Nucleus accumbens (tissue), 56 donors: ENCODE results near the gene MID2.
"Not testable (repeated sequence)": the region's sequence is repeated elsewhere in the genome, so short reads cannot be mapped to it uniquely, and the experiment has no call there.

Source experiments
- DNase-seq, 56 donors: peaks; one replicate each; lab custom pipeline; 2025; lab: John Stamatoyannopoulos, UW

Gene MID2

DNA sequence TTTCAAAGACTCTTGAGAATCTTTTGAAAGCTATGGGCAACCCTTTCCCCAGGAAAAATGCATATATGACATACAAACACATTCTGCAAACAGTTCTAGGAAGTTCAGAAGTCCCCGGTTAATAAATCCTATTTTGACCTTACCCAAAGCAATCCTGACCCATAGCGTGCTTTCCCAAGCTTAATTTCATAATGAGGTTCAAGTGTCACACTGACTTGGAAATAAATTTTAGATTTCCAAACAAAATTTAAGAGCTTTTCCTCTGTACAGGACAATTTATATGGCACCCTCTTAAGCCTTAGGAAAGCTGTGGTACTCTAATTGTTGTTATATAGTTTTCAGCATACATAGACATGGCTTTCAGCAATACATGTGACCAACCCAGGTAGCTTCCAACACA, 11.3 kb downstream of the MID2 start:
- DNase-seq: no peak

GRCh38 chrX:107840971-107841370, 15.3 kb downstream of the MID2 start:
- no peak for DNase-seq

DNA sequence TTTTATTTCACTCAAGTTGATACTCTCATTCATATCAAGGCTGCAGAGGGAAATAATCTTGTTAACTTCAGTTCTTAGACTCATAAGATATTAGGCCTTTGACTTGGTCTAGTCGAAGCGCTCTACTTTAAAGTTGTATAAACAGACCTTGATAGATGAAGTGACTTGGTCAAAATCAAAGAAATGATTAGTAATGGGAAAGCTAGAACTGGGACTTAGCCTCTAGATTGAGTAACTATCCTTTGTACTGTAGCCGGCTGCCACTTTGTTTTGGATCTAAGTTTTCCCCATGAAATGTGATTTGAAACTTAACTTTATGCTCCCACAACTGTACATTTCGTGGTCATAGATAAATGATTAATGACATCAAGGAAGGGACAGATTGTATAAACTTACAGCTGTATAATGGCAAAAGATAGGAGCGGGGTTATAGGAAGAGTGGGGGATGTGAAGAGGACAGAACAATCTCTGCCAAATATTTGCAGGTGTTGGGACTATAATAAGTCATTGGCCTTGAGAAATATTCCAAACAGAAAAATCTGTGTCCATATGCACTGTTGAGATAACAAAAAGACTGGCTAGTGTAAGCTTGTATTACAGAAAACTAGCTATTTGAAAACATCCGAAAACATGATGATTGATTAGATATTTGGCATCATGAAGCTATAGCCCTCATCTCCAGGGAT, 17.2 kb downstream of the MID2 start:
- DNase-seq: no peak

DNA sequence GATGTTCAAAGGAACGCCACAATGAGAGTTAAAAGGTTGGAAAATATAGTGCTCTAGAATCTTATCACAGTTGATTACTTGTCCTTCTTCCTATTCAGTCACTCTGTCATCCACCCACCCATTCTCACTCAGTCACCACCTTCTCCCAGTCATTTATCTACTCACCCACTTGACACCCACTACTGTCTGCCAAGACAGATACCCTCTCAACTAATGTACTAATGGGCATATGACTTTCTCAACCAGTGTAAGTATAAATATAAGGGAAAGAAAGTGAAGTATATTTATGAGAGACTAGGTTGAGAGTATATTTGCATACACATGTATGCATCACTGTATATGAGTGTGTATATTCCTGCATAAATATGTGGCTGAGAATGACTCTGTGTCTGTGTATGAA, 20.0 kb downstream of the MID2 start:
- no peak for DNase-seq

GRCh38 chrX:107848591-107848990, 22.9 kb downstream of the MID2 start:
- DNase-seq: no peak

GRCh38 chrX:107849747-107850421, 24.2 kb downstream of the MID2 start:
- DNase-seq: no peak

DNA sequence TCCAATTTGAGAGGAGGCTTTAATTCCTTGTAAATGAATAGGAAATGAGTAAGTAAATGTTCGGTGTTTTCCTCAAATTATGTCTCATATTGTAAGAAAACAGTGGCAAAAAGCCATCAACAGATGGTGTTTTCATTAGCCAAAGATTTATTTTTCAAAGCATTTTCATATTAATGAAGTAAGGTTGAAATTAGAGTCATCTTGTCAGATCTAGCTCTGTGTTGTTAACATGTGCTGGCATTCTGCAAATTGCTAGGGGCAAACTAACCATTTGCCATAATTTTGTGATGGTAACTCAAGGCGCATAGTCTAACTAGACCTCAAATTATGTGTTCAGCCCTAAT, 24.7 kb downstream of the MID2 start:
- no peak for DNase-seq

DNA sequence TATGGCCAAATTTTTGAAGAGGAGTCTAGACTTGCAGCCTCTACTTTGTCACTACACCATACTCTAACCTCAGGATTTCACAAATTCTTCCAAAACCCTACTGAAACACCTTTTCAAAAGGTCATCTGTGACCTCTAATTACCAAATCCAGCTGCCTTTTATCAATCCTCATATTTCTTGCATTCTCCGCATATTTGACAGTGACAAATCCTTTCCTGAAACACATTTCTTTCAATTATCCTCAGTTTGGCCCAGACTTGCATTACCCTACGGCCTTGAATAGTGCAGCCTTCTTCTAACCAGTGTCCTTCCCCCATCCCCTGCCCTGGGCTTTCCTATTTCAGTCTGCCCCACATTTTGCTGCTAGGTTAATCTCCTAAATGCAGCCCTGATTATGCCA, 25.5 kb downstream of the MID2 start:
- no peak for DNase-seq

GRCh38 chrX:107851665-107852064, 26.0 kb downstream of the MID2 start:
- not testable (repeated sequence) for DNase-seq

GRCh38 chrX:107856289-107856688, 30.6 kb downstream of the MID2 start:
- DNase-seq: no peak

DNA sequence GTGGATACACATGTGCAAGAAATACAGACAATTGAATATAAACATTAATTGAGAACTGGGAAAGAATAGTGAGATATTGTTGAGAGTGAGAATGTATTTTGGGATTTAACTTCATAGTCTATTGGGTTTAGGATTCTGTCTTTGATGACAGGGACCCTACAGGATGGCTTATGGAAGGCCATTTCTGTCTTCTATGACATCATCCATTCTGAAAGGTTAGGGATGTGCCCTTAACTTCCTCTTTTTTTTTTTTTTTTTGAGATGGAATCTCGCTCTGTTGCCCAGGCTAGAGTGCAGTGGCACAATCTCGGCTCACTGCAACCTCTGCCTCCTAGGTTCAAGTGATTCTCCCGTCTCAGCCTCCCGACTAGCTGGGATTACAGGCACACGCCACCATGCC, 31.4 kb downstream of the MID2 start:
- not testable (repeated sequence) for DNase-seq

DNA sequence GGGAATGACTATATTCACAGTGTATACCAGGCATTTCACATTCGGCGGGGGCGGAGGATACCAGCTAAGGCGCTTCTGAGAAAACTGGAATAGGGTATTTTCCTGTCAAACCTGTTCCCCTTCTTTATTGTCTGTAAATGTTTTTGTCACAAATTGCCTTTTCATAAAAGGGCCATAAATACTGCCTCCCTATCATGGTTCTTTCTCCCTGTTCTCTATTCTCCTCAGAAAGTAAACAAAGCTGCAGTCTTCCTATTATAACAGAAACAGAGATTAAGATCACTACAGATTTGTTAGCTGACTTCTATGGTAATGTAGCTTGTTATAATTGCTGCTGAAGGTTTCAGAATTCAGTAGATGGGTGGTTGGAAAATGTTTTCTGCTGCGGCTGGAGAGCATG, 32.2 kb downstream of the MID2 start:
- no peak for DNase-seq

- no peak for DNase-seq
These were observed 35.4 kb downstream of the MID2 start for GRCh38 chrX:107861056-107861455.

GRCh38 chrX:107871136-107871535, 45.5 kb downstream of the MID2 start:
- DNase-seq: no peak

GRCh38 chrX:107878106-107878505, 52.4 kb downstream of the MID2 start:
- DNase-seq: no peak

DNA sequence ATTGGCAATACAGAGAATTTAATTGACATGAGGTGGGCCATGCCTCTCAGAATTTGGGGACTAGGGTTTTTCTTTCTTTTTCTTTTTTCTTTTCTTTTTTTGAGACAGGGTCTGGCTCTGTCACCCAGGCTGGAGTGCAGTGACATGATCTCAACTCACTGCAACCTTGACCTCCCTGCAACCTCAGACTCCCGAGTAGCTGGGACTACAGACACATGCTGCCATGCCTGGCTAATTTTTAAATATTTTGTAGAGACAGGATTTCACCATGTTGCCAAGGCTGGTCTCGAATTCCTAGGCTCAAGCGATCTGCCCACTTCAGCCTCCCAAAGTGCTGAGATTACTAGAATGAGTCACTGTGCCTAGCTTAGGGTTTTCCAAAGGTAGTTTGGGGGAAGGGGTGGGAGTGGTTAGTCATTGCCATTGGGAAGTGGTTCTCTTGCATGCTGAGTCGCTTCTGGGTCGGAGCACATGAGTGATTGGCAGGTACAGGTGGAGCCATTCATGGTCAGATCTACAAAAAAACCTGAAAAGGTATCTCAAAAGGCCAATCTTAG, 54.5 kb downstream of the MID2 start:
- no peak for DNase-seq

DNA sequence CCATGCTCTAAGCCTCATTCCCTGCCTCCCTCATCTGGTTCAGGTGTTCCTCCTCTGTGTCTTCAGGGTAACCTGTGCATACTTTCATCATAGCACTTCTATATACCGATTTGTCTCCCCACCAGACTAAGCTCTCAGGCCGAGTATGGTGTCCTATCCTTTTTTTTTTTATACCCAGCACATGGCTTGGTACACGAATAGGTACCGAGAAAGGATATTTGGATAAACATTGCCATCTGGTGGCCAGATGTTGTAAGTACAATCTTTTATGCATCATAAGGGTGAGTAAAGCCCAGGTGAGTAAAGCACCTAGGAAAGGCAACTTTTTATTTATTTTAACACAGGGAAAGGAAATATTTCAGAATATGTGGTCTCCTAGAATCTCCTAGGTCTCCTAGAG, 68.4 kb downstream of the MID2 start:
- no peak for DNase-seq

DNA sequence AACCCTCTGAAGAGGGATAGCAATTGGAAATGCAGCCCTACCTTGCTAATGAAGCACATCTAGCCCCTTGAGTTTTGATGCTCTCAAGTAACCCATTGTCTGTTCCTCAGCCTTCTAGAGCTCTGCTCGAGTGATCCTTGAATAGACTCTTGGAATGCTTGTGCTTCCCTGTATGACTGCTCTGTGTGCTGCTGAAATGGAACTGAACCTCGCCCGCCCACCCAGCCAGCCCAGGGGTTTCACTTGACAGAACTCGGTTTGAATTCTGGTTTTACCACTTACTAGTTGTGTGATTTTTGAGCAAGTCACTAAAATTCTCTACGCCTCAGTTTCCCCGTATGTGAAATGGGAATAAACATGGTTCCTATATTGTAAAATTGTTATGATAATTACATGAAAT, 77.1 kb downstream of the MID2 start:
- no peak for DNase-seq

- no peak for DNase-seq
These were observed 79.7 kb downstream of the MID2 start for GRCh38 chrX:107905366-107905765.

GRCh38 chrX:107924136-107924746, 98.6 kb downstream of the MID2 start:
- DNase-seq: no peak

GRCh38 chrX:107934262-107934661, 108.6 kb downstream of the MID2 start:
- DNase-seq: no peak

DNA sequence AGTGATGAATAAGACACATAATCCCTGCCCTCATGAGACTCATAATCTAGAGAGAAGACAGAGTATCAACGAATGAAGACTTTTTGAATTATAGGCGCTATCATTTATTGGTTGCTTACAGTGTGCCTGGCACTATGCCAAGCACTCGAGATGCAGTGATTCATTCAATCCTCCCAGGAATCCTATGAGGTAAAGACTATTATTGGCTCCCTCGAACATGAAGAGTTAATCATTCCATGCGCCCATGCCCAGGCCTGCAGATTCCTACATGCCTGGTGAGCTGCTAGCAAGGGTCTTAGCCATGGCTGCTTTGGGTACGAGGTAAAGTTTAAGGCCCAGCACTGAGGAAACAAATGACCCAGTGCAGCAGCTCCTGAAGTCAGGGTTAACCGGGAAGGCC, 109.5 kb downstream of the MID2 start:
- peak in 12 of 56 donors; percentile 0 to 37 (median 11) for DNase-seq
